Measurements from ENCODE around the gene ANKS1A.

- TF ChIP-seq CTCF (IDR thresholded peaks at IDR 0.05), result no peak
- TF ChIP-seq EMX1 (CRISPR knock-in tag; IDR thresholded peaks at IDR 0.05), result no peak
- TF ChIP-seq E2F4 (CRISPR knock-in tag; IDR thresholded peaks at IDR 0.05; ENCODE audit: borderline replicate concordance, low read depth), result no peak
- TF ChIP-seq ATF1 (CRISPR knock-in tag; IDR thresholded peaks at IDR 0.05), result no peak
- no peak for TF ChIP-seq USF2 (CRISPR knock-in tag; IDR thresholded peaks at IDR 0.05)
- no peak for TF ChIP-seq ZBTB43 (CRISPR knock-in tag; IDR thresholded peaks at IDR 0.05)
- TF ChIP-seq ETV6 (CRISPR knock-in tag; IDR thresholded peaks at IDR 0.05), result no peak
- TF ChIP-seq NR3C1 (CRISPR knock-in tag; conservative IDR thresholded peaks at IDR 0.05; ENCODE audit: low read depth), result no peak
Measured at GRCh38 chr6:35071347-35071994, 182.4 kb downstream of the ANKS1A start.

Data from WTC11 (cell line).